ENCODE results near the gene KCNMA1.

Gene KCNMA1

DNA sequence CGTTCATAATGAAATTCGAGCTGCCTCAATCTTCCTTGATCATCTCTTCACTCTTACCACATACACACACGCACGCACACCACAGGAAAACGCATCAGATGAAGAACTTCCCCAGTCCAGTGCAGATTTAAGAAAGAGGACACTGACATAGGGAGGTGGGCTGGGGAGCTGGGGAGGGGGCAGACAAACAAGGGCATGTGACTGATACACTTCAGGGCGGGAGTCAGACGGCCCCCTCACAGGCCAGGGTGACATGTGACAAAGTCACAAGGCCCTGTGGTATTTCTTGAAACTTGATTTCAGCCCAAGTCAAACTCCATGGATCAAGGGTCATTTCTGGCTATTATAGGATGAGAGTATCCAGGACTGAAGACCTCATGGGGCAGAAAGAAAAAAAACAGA lies 82.6 kb downstream of the KCNMA1 start:
- H3K4me3 ChIP-seq (ENCODE audit: low read depth, low read length) = no peak overlapping the region
- TF ChIP-seq, protein P1, sequence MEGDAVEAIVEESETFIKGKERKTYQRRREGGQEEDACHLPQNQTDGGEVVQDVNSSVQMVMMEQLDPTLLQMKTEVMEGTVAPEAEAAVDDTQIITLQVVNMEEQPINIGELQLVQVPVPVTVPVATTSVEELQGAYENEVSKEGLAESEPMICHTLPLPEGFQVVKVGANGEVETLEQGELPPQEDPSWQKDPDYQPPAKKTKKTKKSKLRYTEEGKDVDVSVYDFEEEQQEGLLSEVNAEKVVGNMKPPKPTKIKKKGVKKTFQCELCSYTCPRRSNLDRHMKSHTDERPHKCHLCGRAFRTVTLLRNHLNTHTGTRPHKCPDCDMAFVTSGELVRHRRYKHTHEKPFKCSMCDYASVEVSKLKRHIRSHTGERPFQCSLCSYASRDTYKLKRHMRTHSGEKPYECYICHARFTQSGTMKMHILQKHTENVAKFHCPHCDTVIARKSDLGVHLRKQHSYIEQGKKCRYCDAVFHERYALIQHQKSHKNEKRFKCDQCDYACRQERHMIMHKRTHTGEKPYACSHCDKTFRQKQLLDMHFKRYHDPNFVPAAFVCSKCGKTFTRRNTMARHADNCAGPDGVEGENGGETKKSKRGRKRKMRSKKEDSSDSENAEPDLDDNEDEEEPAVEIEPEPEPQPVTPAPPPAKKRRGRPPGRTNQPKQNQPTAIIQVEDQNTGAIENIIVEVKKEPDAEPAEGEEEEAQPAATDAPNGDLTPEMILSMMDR (IDR thresholded peaks at IDR 0.05; ENCODE audit: low read depth, low read length) = no peak
- peak; percentile 44 for DNase-seq (ENCODE audit: low read depth, low spot score)
- in situ Hi-C loops (cut with HindIII; ENCODE audit: low sequenced_read_pairs) = no loop called here

DNA sequence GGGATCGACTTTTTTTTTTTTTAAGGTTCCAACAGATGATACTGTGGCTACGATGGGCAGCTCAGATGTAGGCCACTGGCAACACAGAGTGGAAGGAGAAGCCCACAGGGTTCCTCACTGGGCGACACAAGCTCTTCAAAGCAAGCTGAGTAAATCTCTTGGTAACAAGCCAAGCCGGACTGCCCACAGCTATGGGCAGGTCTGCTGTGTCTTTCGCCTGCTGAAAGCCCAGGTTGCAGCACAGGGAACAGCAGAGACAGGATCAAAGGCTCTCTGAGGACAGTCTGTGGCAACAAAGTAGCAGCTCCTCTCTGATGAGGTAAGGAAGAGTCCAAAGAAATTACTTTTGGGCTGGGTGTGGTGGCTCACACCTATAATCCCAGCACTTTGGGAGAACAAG lies 83.6 kb downstream of the KCNMA1 start:
- H3K4me3 ChIP-seq (ENCODE audit: low read depth, low read length) = no peak overlapping the region
- in situ Hi-C loops (cut with HindIII; ENCODE audit: low sequenced_read_pairs) = no loop called here

DNA sequence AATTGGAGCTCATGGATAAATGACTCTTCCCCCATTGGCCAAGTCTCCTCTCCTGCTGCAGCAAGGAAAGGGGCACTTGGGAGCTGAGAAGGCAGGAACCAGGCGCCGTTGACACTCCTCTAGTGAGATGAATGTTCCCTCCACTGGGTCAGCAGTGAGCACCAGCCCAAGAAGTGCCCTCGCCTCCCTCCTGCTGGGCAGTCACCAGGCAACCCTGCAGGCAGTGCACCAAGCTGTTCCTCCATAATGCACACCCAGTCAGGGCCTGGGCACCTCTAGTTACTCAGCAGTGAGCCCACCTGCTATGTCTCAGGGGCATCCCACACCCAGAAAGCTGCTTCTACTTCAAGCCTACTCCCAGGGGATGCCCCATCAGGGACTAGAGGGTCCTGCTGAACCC lies 84.3 kb downstream of the KCNMA1 start:
- TF ChIP-seq, protein P1 (IDR thresholded peaks at IDR 0.05; ENCODE audit: low read depth, low read length) = no peak
- DNase-seq (ENCODE audit: low read depth, low spot score) = no peak
- in situ Hi-C loops (cut with HindIII; ENCODE audit: low sequenced_read_pairs) = no loop called here
- H3K4me3 ChIP-seq (ENCODE audit: low read depth, low read length) = no peak overlapping the region

More for the DNA sequence above, 83.6 kb downstream of the KCNMA1 start:
- peak; percentile 43 for DNase-seq (ENCODE audit: low read depth, low spot score)
- TF ChIP-seq, protein P1 (IDR thresholded peaks at IDR 0.05; ENCODE audit: low read depth, low read length) = no peak

DNA sequence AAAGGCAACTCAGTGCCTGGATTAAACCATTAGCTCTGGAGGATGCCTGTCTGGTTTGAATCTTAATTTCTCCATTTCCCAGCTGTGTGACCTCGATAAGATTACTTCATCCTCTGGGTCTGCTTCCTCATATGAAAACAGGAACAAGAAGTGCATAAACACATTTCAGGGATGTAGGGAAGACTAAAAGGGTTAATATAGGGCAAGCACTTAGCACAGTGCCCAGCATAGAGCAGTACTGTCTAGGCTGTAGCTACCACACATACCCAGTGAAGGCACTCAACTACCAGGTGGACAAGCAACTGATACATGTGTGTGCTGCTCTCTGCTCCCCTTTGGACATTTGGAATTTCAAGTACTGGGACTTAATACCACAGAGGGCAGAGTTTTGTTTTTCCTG lies 85.4 kb downstream of the KCNMA1 start:
- in situ Hi-C loops (cut with HindIII; ENCODE audit: low sequenced_read_pairs) = no loop called here
- TF ChIP-seq, protein P1 (IDR thresholded peaks at IDR 0.05; ENCODE audit: low read depth, low read length) = no peak
- DNase-seq (ENCODE audit: low read depth, low spot score) = no peak
- H3K4me3 ChIP-seq (ENCODE audit: low read depth, low read length) = no peak overlapping the region

DNA sequence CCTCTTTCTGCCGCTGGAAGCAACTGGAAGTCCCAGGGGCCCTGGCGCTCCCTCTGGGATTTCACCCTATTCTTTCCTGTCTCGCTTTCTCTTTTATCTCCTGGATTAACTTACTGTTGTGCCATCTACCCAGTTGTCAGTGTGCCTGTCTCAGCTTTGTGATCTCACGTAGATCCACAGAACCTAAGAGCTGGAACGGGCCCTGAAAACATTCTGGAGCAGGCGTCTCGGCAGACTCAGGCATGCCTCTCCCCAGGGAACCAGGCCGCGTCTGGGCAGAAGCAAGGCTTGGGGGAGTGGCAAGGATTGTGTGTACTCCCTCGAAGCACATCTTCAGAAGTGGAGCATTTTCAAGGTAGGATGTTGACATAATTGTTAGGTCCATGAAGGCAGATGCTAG lies 87.2 kb downstream of the KCNMA1 start:
- DNase-seq (ENCODE audit: low read depth, low spot score) = no peak
- H3K4me3 ChIP-seq (ENCODE audit: low read depth, low read length) = no peak overlapping the region
- TF ChIP-seq, protein P1 (IDR thresholded peaks at IDR 0.05; ENCODE audit: low read depth, low read length) = no peak
- in situ Hi-C loops (cut with HindIII; ENCODE audit: low sequenced_read_pairs) = no loop called here

DNA sequence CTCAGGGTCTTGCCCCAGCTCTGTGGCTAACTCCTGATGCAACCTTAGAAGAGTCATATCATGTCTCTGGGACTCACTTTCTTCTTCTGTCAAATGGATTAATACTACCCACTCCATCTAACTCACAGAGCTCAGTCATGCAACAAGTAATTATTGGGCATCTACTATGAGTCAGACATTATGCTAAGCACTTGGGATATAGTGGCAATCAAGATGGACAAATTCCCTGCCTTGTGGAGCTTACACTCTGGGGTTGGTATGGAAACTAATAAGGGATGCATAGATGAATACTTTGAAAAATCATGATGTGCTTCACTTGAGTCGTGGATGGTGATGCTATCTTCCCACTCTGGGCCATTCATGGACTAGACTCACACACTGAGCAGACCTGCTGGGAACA lies 88.9 kb downstream of the KCNMA1 start:
- no peak for DNase-seq (ENCODE audit: low read depth, low spot score)

More for the DNA sequence above, 88.9 kb downstream of the KCNMA1 start:
- TF ChIP-seq, protein P1 (IDR thresholded peaks at IDR 0.05; ENCODE audit: low read depth, low read length) = no peak
- no peak overlapping the region for H3K4me3 ChIP-seq (ENCODE audit: low read depth, low read length)
- in situ Hi-C loops (cut with HindIII; ENCODE audit: low sequenced_read_pairs) = no loop called here
